Neural cell (in vitro differentiated cells): ENCODE data around the gene HEG1. TPM values are rescaled to one million over a fixed set of nuclear protein-coding genes. Genes with fewer than 3 reads are reported as not detected.

Experiments
- H2AFZ ChIP-seq: fragments of 200-600, 300-800 bp; sonication (generic), shearing (Covaris generic); 2 replicates; pipeline ENCODE4 v1.6.0; 2014; ENCODE audit warnings: low read depth, mild to moderate bottlenecking, antibody characterized with exemption, low read length, moderate library complexity
- H3F3A ChIP-seq: fragments of 200-600 bp; shearing (Covaris generic); 2 replicates; pipeline ENCODE4 v1.6.1; 2016; ENCODE audit warnings: mild to moderate bottlenecking, moderate library complexity, mixed read lengths, antibody characterized with exemption, low read length; ENCODE audit not compliant: insufficient read depth, poor library complexity, severe bottlenecking
- H3K27ac ChIP-seq: fragments of 200-600, 300-800 bp; sonication (generic), shearing (Covaris generic); 2 replicates; pipeline ENCODE4 v1.5.1; 2014; ENCODE audit warnings: mild to moderate bottlenecking, low read length, moderate library complexity
- H3K27me3 ChIP-seq: fragments of 300-800, 200-600 bp; sonication (generic), shearing (Covaris generic); 2 replicates; pipeline ENCODE4 v1.6.0; 2014; ENCODE audit warnings: mild to moderate bottlenecking, low read depth, low read length, moderate library complexity; ENCODE audit not compliant: insufficient read depth
- H3K36me3 ChIP-seq: fragments of 300-800, 200-600 bp; sonication (generic), shearing (Covaris generic); 2 replicates; pipeline ENCODE4 v1.5.1; 2014; ENCODE audit warnings: mild to moderate bottlenecking, antibody characterized with exemption, low read length, moderate library complexity; ENCODE audit not compliant: insufficient read depth
- H3K4me2 ChIP-seq: fragments of 300-800, 200-600 bp; sonication (generic), shearing (Covaris generic); 2 replicates; pipeline ENCODE4 v1.6.0; 2014; ENCODE audit warnings: mild to moderate bottlenecking, low read length
- H3K4me3 ChIP-seq: fragments of 300-800, 200-600 bp; sonication (generic), shearing (Covaris generic); 2 replicates; pipeline ENCODE4 v1.5.1; 2014; ENCODE audit warnings: mild to moderate bottlenecking, low read length, moderate library complexity
- H3K79me2 ChIP-seq: fragments of 200-600 bp; shearing (Covaris generic); replicated peaks from 2 replicates; pipeline ENCODE4 v1.6.0; 2014; ENCODE audit warnings: mild to moderate bottlenecking, low read length, moderate library complexity; ENCODE audit not compliant: insufficient read depth
- H3K9ac ChIP-seq: fragments of 300-800, 200-600 bp; sonication (generic), shearing (Covaris generic); 2 replicates; pipeline ENCODE4 v1.6.1; 2016; ENCODE audit warnings: mild to moderate bottlenecking, low read length, mixed read lengths
- H3K9me2 ChIP-seq: fragments of 200-600 bp; shearing (Covaris generic); 2 replicates; pipeline ENCODE4 v1.6.1; 2016; ENCODE audit warnings: mild to moderate bottlenecking, low read length, mixed read lengths; ENCODE audit not compliant: insufficient read depth
- H3K9me3 ChIP-seq: fragments of 200-600, 300-800 bp; sonication (generic), shearing (Covaris generic); 2 replicates; pipeline ENCODE4 v1.6.1; 2016; ENCODE audit warnings: mild to moderate bottlenecking, mixed run types, low read length, moderate library complexity, mixed read lengths
- H4K20me1 ChIP-seq: fragments of 200-600 bp; shearing (Covaris generic); 2 replicates; pipeline ENCODE4 v1.6.1; 2016; ENCODE audit warnings: mild to moderate bottlenecking, mixed run types; ENCODE audit not compliant: insufficient read depth
- EP300 ChIP-seq: fragments of 450-650 bp; conservative IDR thresholded peaks from 2 replicates; pipeline ENCODE4 v1.6.1; 2014; ENCODE audit warnings: antibody characterized with exemption, mild to moderate bottlenecking, moderate library complexity; ENCODE audit not compliant: poor library complexity, severe bottlenecking
- EZH2 ChIP-seq: fragments of 200-600, 300-800 bp; shearing (Covaris generic), sonication (generic); IDR thresholded peaks from 2 replicates; pipeline ENCODE4 v1.6.1; 2014; ENCODE audit warnings: antibody characterized with exemption, low read length, borderline replicate concordance, mild to moderate bottlenecking; ENCODE audit not compliant: insufficient read depth, poor library complexity, severe bottlenecking
- MXI1 ChIP-seq: fragments of 450-650 bp; conservative IDR thresholded peaks from 2 replicates; pipeline ENCODE4 v1.6.1; 2014; ENCODE audit warnings: antibody characterized with exemption, mild to moderate bottlenecking; ENCODE audit not compliant: poor library complexity, severe bottlenecking
- POLR2AphosphoS5 ChIP-seq: IDR thresholded peaks from 2 replicates; pipeline ENCODE4 v1.6.1; 2012
- RAD21 ChIP-seq: fragments of 450-650 bp; conservative IDR thresholded peaks from 2 replicates; pipeline ENCODE4 v1.6.1; 2014; ENCODE audit warnings: antibody characterized with exemption, mild to moderate bottlenecking, moderate library complexity
- SMC3 ChIP-seq: fragments of 450-650 bp; conservative IDR thresholded peaks from 2 replicates; pipeline ENCODE4 v1.6.1; 2014; ENCODE audit warnings: antibody characterized with exemption, mild to moderate bottlenecking, moderate library complexity; ENCODE audit not compliant: poor library complexity
- TAF1 ChIP-seq: IDR thresholded peaks from 2 replicates; pipeline ENCODE4 v1.6.1; 2012; ENCODE audit warnings: low read depth
- polyA plus RNA-seq: library from polyadenylated mRNA; depleted of rRNA; stranded (reverse); fragments of >200 nt; gene quantifications from 2 replicates; pipeline ENCODE4 v1.2.3, GENCODE V29; 2014
- TF ChIP-seq, protein P1 (sequence below): IDR thresholded peaks from 2 replicates; pipeline ENCODE4 v1.6.1; 2012; ENCODE audit warnings: borderline replicate concordance
- TF ChIP-seq, protein P2 (sequence below): fragments of 450-650 bp; IDR thresholded peaks from 2 replicates; pipeline ENCODE4 v1.5.1; 2014; ENCODE audit warnings: antibody characterized with exemption, mild to moderate bottlenecking, moderate library complexity; ENCODE audit not compliant: poor library complexity, severe bottlenecking

Gene HEG1
- polyA plus RNA-seq, 1 donor from 2014 or later, result 0.48 TPM

DNA sequence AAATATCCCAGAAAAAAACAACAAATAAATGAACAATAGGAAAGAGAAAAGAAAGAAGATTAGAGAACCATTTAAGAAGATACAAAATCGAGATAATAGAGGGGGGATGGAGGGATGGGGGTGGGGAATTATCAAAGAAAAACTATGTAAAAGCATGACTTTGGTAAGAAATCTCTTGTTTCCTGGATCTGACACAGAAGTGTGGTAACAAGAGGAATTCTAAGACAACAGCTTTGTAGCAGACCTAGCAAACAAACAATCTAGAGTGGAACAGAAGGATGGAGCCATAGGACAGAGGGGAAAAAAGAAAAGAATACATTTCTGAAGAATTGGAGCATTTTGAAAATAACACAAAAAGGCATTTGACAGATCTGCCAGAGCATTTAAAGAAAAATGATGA is 49.3 kb upstream of the HEG1 start:
- Histone ChIP-seq H4K20me1 (no peaks in the 10 kb centered on the region), H3K4me2 (no peak overlapping the region), H3F3A (no peaks in the 10 kb centered on the region), H3K9me2 (no peaks in the 10 kb centered on the region), H3K27me3 (no peaks in the 10 kb centered on the region), H3K79me2 (no peaks in the 10 kb centered on the region), H3K36me3 (no peaks in the 10 kb centered on the region), H3K9me3 (no peaks in the 10 kb centered on the region), H3K9ac (no peak overlapping the region), H3K4me3 (no peak overlapping the region), H3K27ac (no peak overlapping the region), H2AFZ (no peak overlapping the region)
- no peak for TF ChIP-seq EP300
- TF ChIP-seq SMC3, result no peak
- TF ChIP-seq, protein P1, sequence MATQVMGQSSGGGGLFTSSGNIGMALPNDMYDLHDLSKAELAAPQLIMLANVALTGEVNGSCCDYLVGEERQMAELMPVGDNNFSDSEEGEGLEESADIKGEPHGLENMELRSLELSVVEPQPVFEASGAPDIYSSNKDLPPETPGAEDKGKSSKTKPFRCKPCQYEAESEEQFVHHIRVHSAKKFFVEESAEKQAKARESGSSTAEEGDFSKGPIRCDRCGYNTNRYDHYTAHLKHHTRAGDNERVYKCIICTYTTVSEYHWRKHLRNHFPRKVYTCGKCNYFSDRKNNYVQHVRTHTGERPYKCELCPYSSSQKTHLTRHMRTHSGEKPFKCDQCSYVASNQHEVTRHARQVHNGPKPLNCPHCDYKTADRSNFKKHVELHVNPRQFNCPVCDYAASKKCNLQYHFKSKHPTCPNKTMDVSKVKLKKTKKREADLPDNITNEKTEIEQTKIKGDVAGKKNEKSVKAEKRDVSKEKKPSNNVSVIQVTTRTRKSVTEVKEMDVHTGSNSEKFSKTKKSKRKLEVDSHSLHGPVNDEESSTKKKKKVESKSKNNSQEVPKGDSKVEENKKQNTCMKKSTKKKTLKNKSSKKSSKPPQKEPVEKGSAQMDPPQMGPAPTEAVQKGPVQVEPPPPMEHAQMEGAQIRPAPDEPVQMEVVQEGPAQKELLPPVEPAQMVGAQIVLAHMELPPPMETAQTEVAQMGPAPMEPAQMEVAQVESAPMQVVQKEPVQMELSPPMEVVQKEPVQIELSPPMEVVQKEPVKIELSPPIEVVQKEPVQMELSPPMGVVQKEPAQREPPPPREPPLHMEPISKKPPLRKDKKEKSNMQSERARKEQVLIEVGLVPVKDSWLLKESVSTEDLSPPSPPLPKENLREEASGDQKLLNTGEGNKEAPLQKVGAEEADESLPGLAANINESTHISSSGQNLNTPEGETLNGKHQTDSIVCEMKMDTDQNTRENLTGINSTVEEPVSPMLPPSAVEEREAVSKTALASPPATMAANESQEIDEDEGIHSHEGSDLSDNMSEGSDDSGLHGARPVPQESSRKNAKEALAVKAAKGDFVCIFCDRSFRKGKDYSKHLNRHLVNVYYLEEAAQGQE, result no peak

DNA sequence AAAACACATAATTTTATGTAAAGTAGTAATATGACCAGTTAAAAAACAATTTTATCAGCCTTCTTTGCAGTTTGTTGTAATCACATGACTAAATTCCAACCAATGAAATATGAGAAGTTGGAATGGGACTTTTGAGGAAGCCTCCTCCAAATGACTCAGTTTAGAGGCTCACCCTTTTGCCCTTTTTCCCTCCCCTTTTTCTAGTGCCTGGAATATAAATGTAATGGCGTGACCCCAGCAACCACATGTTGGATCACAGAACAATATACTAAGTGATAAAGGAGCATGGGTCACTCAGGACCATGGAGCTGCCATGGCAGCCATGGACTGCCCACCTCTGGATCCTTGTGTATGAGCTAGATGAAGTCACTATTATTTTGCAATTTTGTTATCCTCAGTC is 48.8 kb upstream of the HEG1 start:
- no peaks in the 10 kb centered on the region for H3K36me3 ChIP-seq
- no peak overlapping the region for H2AFZ ChIP-seq
- H3K9me3 ChIP-seq, result no peaks in the 10 kb centered on the region
- no peaks in the 10 kb centered on the region for H3K9me2 ChIP-seq
- H3K27me3 ChIP-seq, result no peaks in the 10 kb centered on the region
- no peak overlapping the region for H3K9ac ChIP-seq
- H3F3A ChIP-seq, result no peaks in the 10 kb centered on the region
- no peaks in the 10 kb centered on the region for H4K20me1 ChIP-seq
- no peak overlapping the region for H3K4me2 ChIP-seq
- H3K4me3 ChIP-seq, result no peak overlapping the region
- no peaks in the 10 kb centered on the region for H3K79me2 ChIP-seq
- TF ChIP-seq, protein P2, sequence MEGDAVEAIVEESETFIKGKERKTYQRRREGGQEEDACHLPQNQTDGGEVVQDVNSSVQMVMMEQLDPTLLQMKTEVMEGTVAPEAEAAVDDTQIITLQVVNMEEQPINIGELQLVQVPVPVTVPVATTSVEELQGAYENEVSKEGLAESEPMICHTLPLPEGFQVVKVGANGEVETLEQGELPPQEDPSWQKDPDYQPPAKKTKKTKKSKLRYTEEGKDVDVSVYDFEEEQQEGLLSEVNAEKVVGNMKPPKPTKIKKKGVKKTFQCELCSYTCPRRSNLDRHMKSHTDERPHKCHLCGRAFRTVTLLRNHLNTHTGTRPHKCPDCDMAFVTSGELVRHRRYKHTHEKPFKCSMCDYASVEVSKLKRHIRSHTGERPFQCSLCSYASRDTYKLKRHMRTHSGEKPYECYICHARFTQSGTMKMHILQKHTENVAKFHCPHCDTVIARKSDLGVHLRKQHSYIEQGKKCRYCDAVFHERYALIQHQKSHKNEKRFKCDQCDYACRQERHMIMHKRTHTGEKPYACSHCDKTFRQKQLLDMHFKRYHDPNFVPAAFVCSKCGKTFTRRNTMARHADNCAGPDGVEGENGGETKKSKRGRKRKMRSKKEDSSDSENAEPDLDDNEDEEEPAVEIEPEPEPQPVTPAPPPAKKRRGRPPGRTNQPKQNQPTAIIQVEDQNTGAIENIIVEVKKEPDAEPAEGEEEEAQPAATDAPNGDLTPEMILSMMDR, result no peak
- TF ChIP-seq SMC3, result no peak
- TF ChIP-seq EP300, result no peak
- TF ChIP-seq, protein P1, result no peak
- TF ChIP-seq POLR2AphosphoS5, result no peak
- TF ChIP-seq RAD21, result no peak
- no peak for TF ChIP-seq EZH2
- no peak for TF ChIP-seq TAF1
- no peak for TF ChIP-seq MXI1
- no peak overlapping the region for H3K27ac ChIP-seq
